ENCODE measurements around the gene CHPF2. TPM values are rescaled to one million over a fixed set of nuclear protein-coding genes. Genes with fewer than 3 reads are reported as not detected.

The CHPF2 gene
- total RNA-seq, 1 donor: 95.3 TPM

DNA sequence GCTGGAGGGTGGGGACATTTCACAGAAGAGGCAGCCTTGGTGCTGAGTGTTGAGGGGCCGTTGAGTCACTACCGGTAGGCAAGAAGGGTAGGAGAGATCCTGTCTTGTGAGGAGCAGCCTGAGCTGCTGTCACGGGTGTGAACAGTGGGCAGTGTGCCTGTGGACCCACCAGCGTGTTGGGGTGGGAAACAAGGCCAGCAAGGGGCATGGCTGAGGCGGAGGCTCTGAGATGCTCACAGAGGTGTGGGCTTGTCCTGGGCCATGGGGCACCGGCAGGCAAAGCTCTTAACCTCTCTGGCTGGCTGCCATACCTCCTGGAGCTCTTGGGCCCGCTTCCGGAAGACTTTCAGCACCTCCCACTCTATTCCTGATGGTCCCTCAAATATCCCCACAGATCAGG lies 49.8 kb downstream of the CHPF2 start:
- DNase-seq (ENCODE audit: low read depth in 2 of 3, low spot score in 2 of 3): no peak

DNA sequence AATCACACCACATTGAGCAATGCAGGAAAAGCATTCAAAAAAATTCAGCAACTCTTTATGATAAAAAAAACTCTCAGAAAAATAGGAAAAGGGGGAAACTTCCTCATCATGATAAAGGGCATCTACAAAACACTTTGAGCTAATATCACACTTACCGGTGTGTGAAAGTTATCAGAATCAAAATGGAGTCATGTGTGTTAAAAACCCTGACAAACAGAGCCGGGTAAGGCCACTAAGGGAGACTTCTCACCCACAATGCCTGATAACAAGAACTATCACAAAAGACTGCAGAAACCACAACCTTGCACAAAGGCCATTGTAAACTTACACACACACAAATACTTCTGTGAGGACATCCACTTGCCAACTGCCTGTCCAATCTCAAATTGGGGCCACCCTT lies 51.0 kb downstream of the CHPF2 start:
- DNase-seq (ENCODE audit: low read depth in 2 of 3, low spot score in 2 of 3): no peak

GRCh38 chr7:151286148-151286547 lies 53.9 kb downstream of the CHPF2 start:
- DNase-seq (ENCODE audit: low read depth in 2 of 3, low spot score in 2 of 3): no peak

Other genes with a start within 250 kb of the CHPF2 start
- 0.27 TPM for gene NOS3, start 241.5 kb upstream of the CHPF2 start, total RNA-seq
- 2.7 TPM for gene ATG9B, start 208.0 kb upstream of the CHPF2 start, total RNA-seq
- 27.5 TPM for gene ABCB8, start 204.0 kb upstream of the CHPF2 start, total RNA-seq
- gene ASIC3, start 184.0 kb upstream of the CHPF2 start, total RNA-seq: 0.54 TPM
- 17.5 TPM for gene CDK5, start 174.6 kb upstream of the CHPF2 start, total RNA-seq
- 41.5 TPM for gene SLC4A2, start 172.9 kb upstream of the CHPF2 start, total RNA-seq
- 64.4 TPM for gene FASTK, start 151.7 kb upstream of the CHPF2 start, total RNA-seq
- 25.6 TPM for gene TMUB1, start 149.0 kb upstream of the CHPF2 start, total RNA-seq
- gene AGAP3, start 146.0 kb upstream of the CHPF2 start, total RNA-seq: 95.9 TPM
- gene GBX1, start 64.8 kb upstream of the CHPF2 start, total RNA-seq: not detected
- not detected for gene ASB10, start 45.2 kb upstream of the CHPF2 start, total RNA-seq
- not detected for gene H2BK1, start 22.0 kb upstream of the CHPF2 start, total RNA-seq
- gene ABCF2, start 5.3 kb upstream of the CHPF2 start, total RNA-seq: 32.3 TPM
- 8.3 TPM for gene SMARCD3, start 16.2 kb downstream of the CHPF2 start, total RNA-seq
- gene NUB1, start 109.3 kb downstream of the CHPF2 start, total RNA-seq: 33.1 TPM
- 1.1 TPM for gene WDR86, start 177.6 kb downstream of the CHPF2 start, total RNA-seq
- not detected for gene CRYGN, start 207.7 kb downstream of the CHPF2 start, total RNA-seq

Measured in hematopoietic multipotent progenitor cell (in vitro differentiated cells).